ENCODE results near the gene DAPP1.

Gene DAPP1

GRCh38 chr4:99878604-99879003 lies 62.0 kb downstream of the DAPP1 start:
- H3K27ac ChIP-seq (ENCODE audit: low read depth, low read length) = no peak overlapping the region
- no peak overlapping the region for H3K4me3 ChIP-seq (ENCODE audit: low read depth, low read length)
- no peaks in the 10 kb centered on the region for H3K27me3 ChIP-seq (ENCODE audit: control insufficient read depth, insufficient read depth, low read length)
- H3K9me3 ChIP-seq (ENCODE audit: control insufficient read depth, insufficient read depth, low read depth, low read length) = no peaks in the 10 kb centered on the region
- H3K9ac ChIP-seq (ENCODE audit: low read length) = no peak overlapping the region
- peaks cover 31% of the 10 kb centered on the region for H3K36me3 ChIP-seq (ENCODE audit: control insufficient read depth, insufficient read depth, low read length)
- no peaks in the 10 kb centered on the region for H3K4me1 ChIP-seq (ENCODE audit: control insufficient read depth, insufficient read depth, low read length)

- Histone ChIP-seq H3K36me3 (ENCODE audit: control insufficient read depth, insufficient read depth, low read length) (peaks cover 31% of the 10 kb centered on the region), H3K4me1 (ENCODE audit: control insufficient read depth, insufficient read depth, low read length) (no peaks in the 10 kb centered on the region), H3K4me3 (ENCODE audit: low read depth, low read length) (no peak overlapping the region), H3K9ac (ENCODE audit: low read length) (no peak overlapping the region), H3K27me3 (ENCODE audit: control insufficient read depth, insufficient read depth, low read length) (no peaks in the 10 kb centered on the region), H3K9me3 (ENCODE audit: control insufficient read depth, insufficient read depth, low read depth, low read length) (no peaks in the 10 kb centered on the region), H3K27ac (ENCODE audit: low read depth, low read length) (no peak overlapping the region)
These were observed 62.8 kb downstream of the DAPP1 start for GRCh38 chr4:99879458-99879857.

- H3K4me1 ChIP-seq (ENCODE audit: control insufficient read depth, insufficient read depth, low read length) = no peaks in the 10 kb centered on the region
- no peak overlapping the region for H3K9ac ChIP-seq (ENCODE audit: low read length)
- no peaks in the 10 kb centered on the region for H3K27me3 ChIP-seq (ENCODE audit: control insufficient read depth, insufficient read depth, low read length)
- H3K36me3 ChIP-seq (ENCODE audit: control insufficient read depth, insufficient read depth, low read length) = peaks cover 23% of the 10 kb centered on the region
- no peak overlapping the region for H3K27ac ChIP-seq (ENCODE audit: low read depth, low read length)
- H3K9me3 ChIP-seq (ENCODE audit: control insufficient read depth, insufficient read depth, low read depth, low read length) = no peaks in the 10 kb centered on the region
- no peak overlapping the region for H3K4me3 ChIP-seq (ENCODE audit: low read depth, low read length)
These were observed 68.5 kb downstream of the DAPP1 start for GRCh38 chr4:99885063-99885664.

GRCh38 chr4:99885687-99886086 lies 69.1 kb downstream of the DAPP1 start:
- H3K27me3 ChIP-seq (ENCODE audit: control insufficient read depth, insufficient read depth, low read length) = no peaks in the 10 kb centered on the region
- H3K4me3 ChIP-seq (ENCODE audit: low read depth, low read length) = no peak overlapping the region
- no peaks in the 10 kb centered on the region for H3K9me3 ChIP-seq (ENCODE audit: control insufficient read depth, insufficient read depth, low read depth, low read length)

GRCh38 chr4:99886146-99886545 lies 69.5 kb downstream of the DAPP1 start:
- Histone ChIP-seq H3K27me3 (ENCODE audit: control insufficient read depth, insufficient read depth, low read length) (no peaks in the 10 kb centered on the region), H3K36me3 (ENCODE audit: control insufficient read depth, insufficient read depth, low read length) (peaks cover 15% of the 10 kb centered on the region), H3K4me3 (ENCODE audit: low read depth, low read length) (no peak overlapping the region), H3K4me1 (ENCODE audit: control insufficient read depth, insufficient read depth, low read length) (no peaks in the 10 kb centered on the region), H3K27ac (ENCODE audit: low read depth, low read length) (no peak overlapping the region), H3K9ac (ENCODE audit: low read length) (no peak overlapping the region), H3K9me3 (ENCODE audit: control insufficient read depth, insufficient read depth, low read depth, low read length) (no peaks in the 10 kb centered on the region)

More at GRCh38 chr4:99885687-99886086, 69.1 kb downstream of the DAPP1 start:
- H3K4me1 ChIP-seq (ENCODE audit: control insufficient read depth, insufficient read depth, low read length) = no peaks in the 10 kb centered on the region
- H3K27ac ChIP-seq (ENCODE audit: low read depth, low read length) = no peak overlapping the region
- peaks cover 18% of the 10 kb centered on the region for H3K36me3 ChIP-seq (ENCODE audit: control insufficient read depth, insufficient read depth, low read length)
- H3K9ac ChIP-seq (ENCODE audit: low read length) = no peak overlapping the region

GRCh38 chr4:99887837-99888236 lies 71.2 kb downstream of the DAPP1 start:
- no peaks in the 10 kb centered on the region for H3K27me3 ChIP-seq (ENCODE audit: control insufficient read depth, insufficient read depth, low read length)
- H3K9ac ChIP-seq (ENCODE audit: low read length) = no peak overlapping the region

GRCh38 chr4:99891351-99891750 lies 74.7 kb downstream of the DAPP1 start:
- H3K9me3 ChIP-seq (ENCODE audit: control insufficient read depth, insufficient read depth, low read depth, low read length) = no peaks in the 10 kb centered on the region
- H3K36me3 ChIP-seq (ENCODE audit: control insufficient read depth, insufficient read depth, low read length) = peaks cover 3% of the 10 kb centered on the region; the same call in 1 of the 2 replicates
- H3K27ac ChIP-seq (ENCODE audit: low read depth, low read length) = no peak overlapping the region
- H3K9ac ChIP-seq (ENCODE audit: low read length) = no peak overlapping the region
- H3K4me3 ChIP-seq (ENCODE audit: low read depth, low read length) = no peak overlapping the region
- H3K4me1 ChIP-seq (ENCODE audit: control insufficient read depth, insufficient read depth, low read length) = no peaks in the 10 kb centered on the region
- no peaks in the 10 kb centered on the region for H3K27me3 ChIP-seq (ENCODE audit: control insufficient read depth, insufficient read depth, low read length)

More at GRCh38 chr4:99887837-99888236, 71.2 kb downstream of the DAPP1 start:
- no peak overlapping the region for H3K4me3 ChIP-seq (ENCODE audit: low read depth, low read length)
- H3K4me1 ChIP-seq (ENCODE audit: control insufficient read depth, insufficient read depth, low read length) = no peaks in the 10 kb centered on the region
- peaks cover 5% of the 10 kb centered on the region for H3K36me3 ChIP-seq (ENCODE audit: control insufficient read depth, insufficient read depth, low read length)
- H3K9me3 ChIP-seq (ENCODE audit: control insufficient read depth, insufficient read depth, low read depth, low read length) = no peaks in the 10 kb centered on the region
- H3K27ac ChIP-seq (ENCODE audit: low read depth, low read length) = no peak overlapping the region

GRCh38 chr4:99893029-99893428 lies 76.4 kb downstream of the DAPP1 start:
- no peak overlapping the region for H3K9ac ChIP-seq (ENCODE audit: low read length)
- H3K27me3 ChIP-seq (ENCODE audit: control insufficient read depth, insufficient read depth, low read length) = no peaks in the 10 kb centered on the region
- peak overlapping the region; percentile 89 for H3K4me3 ChIP-seq (ENCODE audit: low read depth, low read length)
- H3K4me1 ChIP-seq (ENCODE audit: control insufficient read depth, insufficient read depth, low read length) = no peaks in the 10 kb centered on the region
- peaks cover 3% of the 10 kb centered on the region; the same call in 1 of the 2 replicates for H3K36me3 ChIP-seq (ENCODE audit: control insufficient read depth, insufficient read depth, low read length)
- H3K9me3 ChIP-seq (ENCODE audit: control insufficient read depth, insufficient read depth, low read depth, low read length) = no peaks in the 10 kb centered on the region
- no peak overlapping the region for H3K27ac ChIP-seq (ENCODE audit: low read depth, low read length)

- Histone ChIP-seq H3K27me3 (ENCODE audit: control insufficient read depth, insufficient read depth, low read length) (no peaks in the 10 kb centered on the region), H3K4me3 (ENCODE audit: low read depth, low read length) (peak overlapping the region; percentile 89), H3K36me3 (ENCODE audit: control insufficient read depth, insufficient read depth, low read length) (peaks cover 3% of the 10 kb centered on the region; the same call in 1 of the 2 replicates), H3K27ac (ENCODE audit: low read depth, low read length) (peak overlapping the region; percentile 20; the same call in 1 of the 2 replicates), H3K4me1 (ENCODE audit: control insufficient read depth, insufficient read depth, low read length) (no peaks in the 10 kb centered on the region), H3K9me3 (ENCODE audit: control insufficient read depth, insufficient read depth, low read depth, low read length) (no peaks in the 10 kb centered on the region), H3K9ac (ENCODE audit: low read length) (peak overlapping the region; percentile 75)
These were observed 77.2 kb downstream of the DAPP1 start for GRCh38 chr4:99893839-99894160.

- no peaks in the 10 kb centered on the region for H3K27me3 ChIP-seq (ENCODE audit: control insufficient read depth, insufficient read depth, low read length)
- peak within 1 kb of the TSS; percentile 98 for H3K4me3 ChIP-seq (ENCODE audit: low read depth, low read length)
- peaks cover 2% of the 10 kb centered on the region; the same call in 1 of the 2 replicates for H3K36me3 ChIP-seq (ENCODE audit: control insufficient read depth, insufficient read depth, low read length)
- no peaks in the 10 kb centered on the region for H3K9me3 ChIP-seq (ENCODE audit: control insufficient read depth, insufficient read depth, low read depth, low read length)
- peak within 1 kb of the TSS; percentile 81 for H3K9ac ChIP-seq (ENCODE audit: low read length)
- H3K4me1 ChIP-seq (ENCODE audit: control insufficient read depth, insufficient read depth, low read length) = no peaks in the 10 kb centered on the region
- H3K27ac ChIP-seq (ENCODE audit: low read depth, low read length) = peak within 1 kb of the TSS; percentile 66; the same call in 1 of the 2 replicates
These were observed 77.8 kb downstream of the DAPP1 start, which contains the start of gene LAMTOR3 for GRCh38 chr4:99894161-99894997. Gene LAMTOR3, minus strand, starts transcription at chr4:99894427. Its CDS starts 464 bp downstream, at chr4:99893963.

GRCh38 chr4:99894998-99895397 lies 78.4 kb downstream of the DAPP1 start:
- Histone ChIP-seq H3K4me3 (ENCODE audit: low read depth, low read length) (peak overlapping the region; percentile 98), H3K27me3 (ENCODE audit: control insufficient read depth, insufficient read depth, low read length) (no peaks in the 10 kb centered on the region), H3K9me3 (ENCODE audit: control insufficient read depth, insufficient read depth, low read depth, low read length) (no peaks in the 10 kb centered on the region), H3K27ac (ENCODE audit: low read depth, low read length) (0 out of 2 replicates have a peak overlapping the region, but pooled peaks have one; percentile 66), H3K4me1 (ENCODE audit: control insufficient read depth, insufficient read depth, low read length) (no peaks in the 10 kb centered on the region), H3K9ac (ENCODE audit: low read length) (peak overlapping the region; percentile 81), H3K36me3 (ENCODE audit: control insufficient read depth, insufficient read depth, low read length) (no peaks in the 10 kb centered on the region)

Measured in HUES6 (cell line).